ENCODE data around the gene KRTAP10-2.

- TF ChIP-seq CTCF (IDR thresholded peaks at IDR 0.05) (no peak), POLR2AphosphoS5 (IDR thresholded peaks at IDR 0.05) (no peak), POLR2A (IDR thresholded peaks at IDR 0.05) (no peak)
Measured at GRCh38 chr21:44520326-44521300, 30.7 kb downstream of the KRTAP10-2 start.

Data from sigmoid colon (tissue), 4 donors.